ENCODE results near the gene JAKMIP1.

DNA sequence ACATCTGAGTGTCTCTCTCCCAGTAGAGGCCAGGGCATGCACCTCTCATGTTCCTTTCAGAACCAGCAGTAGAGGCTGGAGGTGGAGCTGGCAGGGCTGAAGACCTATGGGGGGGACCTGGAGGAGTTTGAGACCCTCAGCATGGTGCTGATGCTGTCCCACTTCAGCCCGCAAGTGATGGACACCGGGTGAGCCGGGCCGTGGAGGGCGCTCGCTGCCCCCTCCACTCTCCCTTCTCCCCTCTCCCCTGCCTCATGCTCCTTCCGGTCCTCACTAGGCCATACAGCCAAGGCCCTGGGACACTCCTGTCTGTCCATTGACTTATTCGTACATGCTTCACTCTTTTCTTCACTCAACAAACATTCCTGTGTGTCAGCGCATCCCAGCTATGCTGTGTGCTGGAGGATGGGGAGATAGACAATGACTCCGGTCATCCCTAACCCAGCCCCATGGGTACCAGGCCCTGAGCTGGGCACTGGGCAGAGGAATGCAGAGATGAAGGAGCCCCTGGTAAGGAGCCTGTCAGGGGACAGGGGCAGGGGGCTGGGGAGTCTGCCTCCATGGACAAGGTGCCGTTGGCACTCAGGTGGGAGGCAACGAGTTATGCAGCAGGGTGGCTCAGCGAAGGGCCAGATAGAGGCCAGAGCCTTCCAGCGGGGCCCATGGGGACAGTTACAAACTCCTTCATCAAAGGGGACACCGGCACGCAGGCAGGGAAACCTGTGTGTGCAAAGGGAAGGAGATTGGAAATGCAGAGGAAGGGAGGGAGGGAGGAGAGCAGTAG, 40.9 kb upstream of the JAKMIP1 start:
- TF ChIP-seq, protein P1, sequence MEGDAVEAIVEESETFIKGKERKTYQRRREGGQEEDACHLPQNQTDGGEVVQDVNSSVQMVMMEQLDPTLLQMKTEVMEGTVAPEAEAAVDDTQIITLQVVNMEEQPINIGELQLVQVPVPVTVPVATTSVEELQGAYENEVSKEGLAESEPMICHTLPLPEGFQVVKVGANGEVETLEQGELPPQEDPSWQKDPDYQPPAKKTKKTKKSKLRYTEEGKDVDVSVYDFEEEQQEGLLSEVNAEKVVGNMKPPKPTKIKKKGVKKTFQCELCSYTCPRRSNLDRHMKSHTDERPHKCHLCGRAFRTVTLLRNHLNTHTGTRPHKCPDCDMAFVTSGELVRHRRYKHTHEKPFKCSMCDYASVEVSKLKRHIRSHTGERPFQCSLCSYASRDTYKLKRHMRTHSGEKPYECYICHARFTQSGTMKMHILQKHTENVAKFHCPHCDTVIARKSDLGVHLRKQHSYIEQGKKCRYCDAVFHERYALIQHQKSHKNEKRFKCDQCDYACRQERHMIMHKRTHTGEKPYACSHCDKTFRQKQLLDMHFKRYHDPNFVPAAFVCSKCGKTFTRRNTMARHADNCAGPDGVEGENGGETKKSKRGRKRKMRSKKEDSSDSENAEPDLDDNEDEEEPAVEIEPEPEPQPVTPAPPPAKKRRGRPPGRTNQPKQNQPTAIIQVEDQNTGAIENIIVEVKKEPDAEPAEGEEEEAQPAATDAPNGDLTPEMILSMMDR (IDR thresholded peaks at IDR 0.05) = no peak
- TF ChIP-seq POLR2A (IDR thresholded peaks at IDR 0.05) = no peak
